Measurements from ENCODE around the gene INPPL1.

Gene INPPL1

GRCh38 chr11:72233773-72234513, 9.4 kb downstream of the INPPL1 start:
- no peak for DNase-seq

GRCh38 chr11:72234514-72234830, 9.9 kb downstream of the INPPL1 start:
- DNase-seq, result no peak

GRCh38 chr11:72234920-72235319, 10.4 kb downstream of the INPPL1 start:
- DNase-seq, result no peak

GRCh38 chr11:72235351-72236057, 10.9 kb downstream of the INPPL1 start:
- DNase-seq, result no peak

GRCh38 chr11:72236083-72236697, 11.6 kb downstream of the INPPL1 start:
- DNase-seq, result no peak

- DNase-seq, result no peak
These were observed 12.2 kb downstream of the INPPL1 start for GRCh38 chr11:72236774-72237111.

- DNase-seq, result no peak
These were observed 12.8 kb downstream of the INPPL1 start for GRCh38 chr11:72237112-72237931.

- peak; percentile 58 for DNase-seq
These were observed 13.5 kb downstream of the INPPL1 start for GRCh38 chr11:72238040-72238450.

- DNase-seq, result no peak
These were observed 14.1 kb downstream of the INPPL1 start for GRCh38 chr11:72238492-72239312.

- DNase-seq, result no peak
These were observed 14.8 kb downstream of the INPPL1 start for GRCh38 chr11:72239313-72239848.

GRCh38 chr11:72239849-72240460, 15.4 kb downstream of the INPPL1 start:
- DNase-seq, result no peak

GRCh38 chr11:72240461-72241290, 16.1 kb downstream of the INPPL1 start:
- DNase-seq, result no peak

GRCh38 chr11:72241291-72241781, 16.8 kb downstream of the INPPL1 start:
- DNase-seq, result no peak

GRCh38 chr11:72242141-72242540, 17.6 kb downstream of the INPPL1 start:
- no peak for DNase-seq

- DNase-seq, result no peak
These were observed 18.8 kb downstream of the INPPL1 start for GRCh38 chr11:72243173-72244059.

- no peak for DNase-seq
These were observed 19.4 kb downstream of the INPPL1 start, which contains the start of gene PHOX2A for GRCh38 chr11:72244060-72244360. PHOX2A (minus strand) TSS chr11:72244176; CDS start chr11:72244004, 172 bp downstream.

- DNase-seq, result no peak
These were observed 20.0 kb downstream of the INPPL1 start for GRCh38 chr11:72244361-72245262.

GRCh38 chr11:72245263-72245816, 20.8 kb downstream of the INPPL1 start:
- no peak for DNase-seq

Data from CD4-positive, alpha-beta T cell treated with Interleukin-10 for 1 hour (primary cell).